ENCODE results near the gene SLFN5. TPM values are rescaled to one million over a fixed set of nuclear protein-coding genes. Genes with fewer than 3 reads are reported as not detected.
"Not testable (repeated sequence)": the region's sequence is repeated elsewhere in the genome, so short reads cannot be mapped to it uniquely, and the experiment has no call there.

The SLFN5 gene
- total RNA-seq = 1 to 10 TPM; 3.0 to 8.5 TPM

GRCh38 chr17:35242805-35243560 is at the start of gene SLFN5:
TSS of gene SLFN5 (plus strand) at chr17:35243072. CDS start at chr17:35258691, 15,619 bp downstream.
- Histone ChIP-seq H3K4me1 (no peaks in the 10 kb centered on the region), H3K9me3 (no peaks in the 10 kb centered on the region), H3K9ac (ENCODE audit: low read depth in 2 of 2, low read length in 2 of 2) (peak within 1 kb of the TSS; percentile 80 to 91), H3K27me3 (no peaks in the 10 kb centered on the region), H3K36me3 (no peaks in the 10 kb centered on the region), H3K4me3 (peak within 1 kb of the TSS; percentile 48), H3K27ac (peak within 1 kb of the TSS; percentile 92)
- no peak for TF ChIP-seq CTCF (IDR thresholded peaks at IDR 0.05)
- intact Hi-C loops (cut with DNase I) = no loop called here
- peak; percentile 96 for DNase-seq

- not testable (repeated sequence) for H3K9ac ChIP-seq (ENCODE audit: low read depth in 2 of 2, low read length in 2 of 2); H3K9me3 ChIP-seq
These were observed 48.9 kb upstream of the SLFN5 start, which contains the start of gene SLC35G3 for GRCh38 chr17:35194001-35194400. TSS of gene SLC35G3 (minus strand) at chr17:35194393. CDS start at chr17:35194307, 86 bp downstream.

GRCh38 chr17:35195062-35195461 is 47.8 kb upstream of the SLFN5 start:
- H3K27me3 ChIP-seq; intact Hi-C loops (cut with DNase I); H3K9ac ChIP-seq (ENCODE audit: low read depth in 2 of 2, low read length in 2 of 2); H3K27ac ChIP-seq; H3K4me3 ChIP-seq; H3K36me3 ChIP-seq; H3K4me1 ChIP-seq; H3K9me3 ChIP-seq; DNase-seq: not testable (repeated sequence)

More at GRCh38 chr17:35194001-35194400, 48.9 kb upstream of the SLFN5 start, which contains the start of gene SLC35G3:
- H3K4me1 ChIP-seq; intact Hi-C loops (cut with DNase I); H3K36me3 ChIP-seq; H3K27me3 ChIP-seq; H3K27ac ChIP-seq; DNase-seq; H3K4me3 ChIP-seq: not testable (repeated sequence)

- H3K27me3 ChIP-seq; H3K4me1 ChIP-seq; DNase-seq; H3K36me3 ChIP-seq; H3K27ac ChIP-seq; H3K9me3 ChIP-seq; H3K9ac ChIP-seq (ENCODE audit: low read depth in 2 of 2, low read length in 2 of 2); intact Hi-C loops (cut with DNase I); H3K4me3 ChIP-seq: not testable (repeated sequence)
These were observed 40.3 kb upstream of the SLFN5 start for GRCh38 chr17:35202582-35202981.

GRCh38 chr17:35210741-35211140 is 32.1 kb upstream of the SLFN5 start:
- H3K4me1 ChIP-seq = no peaks in the 10 kb centered on the region
- H3K4me3 ChIP-seq = no peak overlapping the region
- no peaks in the 10 kb centered on the region for H3K9me3 ChIP-seq
- H3K27me3 ChIP-seq = no peaks in the 10 kb centered on the region
- no peaks in the 10 kb centered on the region for H3K36me3 ChIP-seq
- TF ChIP-seq CTCF (IDR thresholded peaks at IDR 0.05) = no peak
- DNase-seq = no peak
- H3K9ac ChIP-seq (ENCODE audit: low read depth in 2 of 2, low read length in 2 of 2) = no peak overlapping the region
- intact Hi-C loops (cut with DNase I) = no loop called here
- H3K27ac ChIP-seq = no peak overlapping the region

- no peak overlapping the region for H3K27ac ChIP-seq
- intact Hi-C loops (cut with DNase I) = no loop called here
- H3K4me3 ChIP-seq = no peak overlapping the region
- no peak for DNase-seq
- H3K36me3 ChIP-seq = no peaks in the 10 kb centered on the region
- TF ChIP-seq CTCF (IDR thresholded peaks at IDR 0.05) = no peak
- H3K4me1 ChIP-seq = no peaks in the 10 kb centered on the region
- H3K9ac ChIP-seq (ENCODE audit: low read depth in 2 of 2, low read length in 2 of 2) = no peak overlapping the region
- no peaks in the 10 kb centered on the region for H3K9me3 ChIP-seq
- no peaks in the 10 kb centered on the region for H3K27me3 ChIP-seq
These were observed 30.2 kb upstream of the SLFN5 start for GRCh38 chr17:35212668-35213067.

- H3K27ac ChIP-seq = no peak overlapping the region
- H3K9ac ChIP-seq (ENCODE audit: low read depth in 2 of 2, low read length in 2 of 2) = no peak overlapping the region
- no peaks in the 10 kb centered on the region for H3K9me3 ChIP-seq
- intact Hi-C loops (cut with DNase I) = no loop called here
- H3K4me3 ChIP-seq = no peak overlapping the region
- no peaks in the 10 kb centered on the region for H3K4me1 ChIP-seq
- no peak for TF ChIP-seq CTCF (IDR thresholded peaks at IDR 0.05)
- DNase-seq = no peak
- no peaks in the 10 kb centered on the region for H3K27me3 ChIP-seq
- no peaks in the 10 kb centered on the region for H3K36me3 ChIP-seq
These were observed 29.4 kb upstream of the SLFN5 start for GRCh38 chr17:35213412-35213940.

Measured in colonic mucosa (tissue), 4 donors.